Upper lobe of right lung (tissue), 1 donor: ENCODE results near the gene COL6A2. TPM values are rescaled to one million over a fixed set of nuclear protein-coding genes. Genes with fewer than 3 reads are reported as not detected.
"Not testable (repeated sequence)": the region's sequence is repeated elsewhere in the genome, so short reads cannot be mapped to it uniquely, and the experiment has no call there.

ENCODE experiments used
- ATAC-seq: fragments of 200-7000 bp; cut with Tn5 transposase; one replicate; pipeline ENCODE4 v1.9.1; 2020; ENCODE audit warnings: mild to moderate bottlenecking, moderate library complexity
- DNase-seq: peaks from one replicate; pipeline ENCODE4 v3.0.0-alpha.2; 2020
- H3K27ac ChIP-seq: fragments of 200-600 bp; one replicate; pipeline ENCODE4 v1.8.0; 2022
- H3K27me3 ChIP-seq: fragments of 200-600 bp; one replicate; pipeline ENCODE4 v1.8.0; 2022; ENCODE audit warnings: mild to moderate bottlenecking
- H3K36me3 ChIP-seq: fragments of 200-600 bp; one replicate; pipeline ENCODE4 v1.8.0; 2022
- H3K4me1 ChIP-seq: fragments of 200-600 bp; one replicate; pipeline ENCODE4 v1.8.0; 2022
- H3K4me3 ChIP-seq: fragments of 200-600 bp; one replicate; pipeline ENCODE4 v1.8.0; 2022; ENCODE audit warnings: mild to moderate bottlenecking
- H3K9me3 ChIP-seq: fragments of 200-600 bp; one replicate; pipeline ENCODE4 v1.8.0; 2022
- CTCF ChIP-seq: fragments of 200-600 bp; IDR thresholded peaks from one replicate; pipeline ENCODE4 v1.8.0; 2022; ENCODE audit warnings: antibody characterized with exemption
- intact Hi-C: fragments of 100-400 bp; cut with DNase I; formaldehyde crosslinking; loops from one replicate; pipeline ENCODE4 v1.11.0; 2022
- total RNA-seq: library from RNA; stranded (reverse); fragmentation: NEBNext Ultra II Directional; extraction: Animal tissue kit (Norgen Biotek cat#: 25700); gene quantifications from one replicate; pipeline ENCODE4 v1.2.1, GENCODE V29; 2021
- donor health status: DM: no; HTN: yes; CAD: no; lungs with severe emphysema.

The COL6A2 gene
- total RNA-seq, 1 donor from 2014 or later: 269 TPM

DNA sequence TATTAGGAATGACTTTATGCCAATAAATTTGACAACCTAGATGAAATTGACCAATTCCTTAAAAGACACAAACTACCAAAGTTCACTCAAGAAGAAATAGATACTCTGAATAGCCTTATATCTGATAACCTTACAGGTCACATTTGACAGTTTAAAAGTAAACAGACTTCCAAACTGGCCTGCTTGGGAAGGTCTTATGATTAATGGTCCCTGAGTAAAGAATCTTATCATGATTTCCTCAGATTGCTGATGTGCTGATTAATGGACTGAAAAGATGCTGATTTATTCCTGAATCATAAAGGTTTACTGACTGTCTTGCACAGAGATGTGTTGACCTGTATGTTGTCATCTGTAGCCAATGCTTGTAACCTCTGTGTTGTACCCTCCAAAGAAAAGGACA, 67.2 kb downstream of the COL6A2 start:
- H3K27ac ChIP-seq: no peak overlapping the region
- H3K4me1 ChIP-seq: no peaks in the 10 kb centered on the region
- TF ChIP-seq CTCF: no peak
- intact Hi-C loops: no loop called here
- H3K27me3 ChIP-seq: no peaks in the 10 kb centered on the region
- DNase-seq (no peak), ATAC-seq (no peak)
- no peaks in the 10 kb centered on the region for H3K9me3 ChIP-seq
- no peak overlapping the region for H3K4me3 ChIP-seq
- H3K36me3 ChIP-seq: no peaks in the 10 kb centered on the region

DNA sequence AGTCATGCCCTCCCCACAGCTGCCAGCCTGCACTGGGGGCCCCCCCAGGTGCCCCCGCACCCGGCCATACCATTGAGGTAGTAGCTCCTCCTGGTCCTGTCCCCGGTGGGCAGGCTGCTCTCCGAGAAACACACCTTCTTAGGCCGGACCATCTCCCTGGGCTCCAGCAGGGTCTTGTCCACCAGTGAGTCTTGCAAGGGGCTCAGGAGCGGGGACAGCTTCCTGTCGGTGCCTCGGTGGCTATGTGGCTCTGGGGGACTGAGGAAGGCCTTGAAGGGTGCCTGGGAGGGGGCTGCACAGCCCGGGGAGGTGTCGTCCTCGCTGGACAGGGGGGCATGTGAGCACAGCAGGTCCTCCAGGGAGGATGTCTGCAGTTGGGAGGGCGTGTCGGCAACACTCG, 70.3 kb downstream of the COL6A2 start:
- H3K27me3 ChIP-seq: no peaks in the 10 kb centered on the region
- DNase-seq: peak; percentile 57
- intact Hi-C loops: no loop called here
- no peak overlapping the region for H3K4me3 ChIP-seq
- ATAC-seq: peak; percentile 14
- H3K9me3 ChIP-seq: no peaks in the 10 kb centered on the region
- H3K4me1 ChIP-seq: no peaks in the 10 kb centered on the region
- H3K27ac ChIP-seq: no peak overlapping the region
- TF ChIP-seq CTCF: no peak
- H3K36me3 ChIP-seq: no peaks in the 10 kb centered on the region

GRCh38 chr21:46168659-46169386, 70.9 kb downstream of the COL6A2 start:
- no peak for ATAC-seq
- H3K4me3 ChIP-seq: no peak overlapping the region
- no peaks in the 10 kb centered on the region for H3K36me3 ChIP-seq
- H3K27ac ChIP-seq: no peak overlapping the region
- H3K9me3 ChIP-seq: no peaks in the 10 kb centered on the region
- H3K27me3 ChIP-seq: no peaks in the 10 kb centered on the region
- DNase-seq: no peak
- no peaks in the 10 kb centered on the region for H3K4me1 ChIP-seq
- no peak for TF ChIP-seq CTCF
- intact Hi-C loops: no loop called here

GRCh38 chr21:46170436-46171193, 72.7 kb downstream of the COL6A2 start:
- ATAC-seq, H3K27me3 ChIP-seq, H3K4me3 ChIP-seq, H3K9me3 ChIP-seq, DNase-seq, H3K4me1 ChIP-seq, H3K27ac ChIP-seq, intact Hi-C loops, H3K36me3 ChIP-seq: not testable (repeated sequence)

DNA sequence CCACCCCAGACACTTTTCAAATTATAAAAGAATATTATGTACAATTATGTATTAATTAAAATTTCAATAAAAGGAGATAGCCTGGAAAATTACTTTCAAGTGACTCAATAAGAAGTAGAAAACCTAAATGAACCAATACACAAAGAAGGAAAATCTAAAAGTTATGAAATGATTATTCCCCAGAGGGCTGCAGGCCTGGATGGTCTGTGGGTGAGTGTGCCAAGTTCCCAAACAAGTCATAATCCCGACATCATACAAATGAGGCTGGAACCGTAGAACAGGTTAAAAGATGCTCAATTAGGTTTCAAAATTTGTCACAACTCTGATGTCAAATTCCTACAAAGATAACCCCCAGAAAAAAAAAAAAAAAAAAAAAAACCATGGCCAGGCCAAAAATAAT, 73.7 kb downstream of the COL6A2 start:
- Histone ChIP-seq H3K27me3 (no peaks in the 10 kb centered on the region), H3K4me3 (no peak overlapping the region), H3K9me3 (no peaks in the 10 kb centered on the region), H3K27ac (no peak overlapping the region), H3K36me3 (no peaks in the 10 kb centered on the region), H3K4me1 (no peaks in the 10 kb centered on the region)
- ATAC-seq: no peak
- DNase-seq: no peak
- intact Hi-C loops: no loop called here
- no peak for TF ChIP-seq CTCF
